ENCODE results near the gene MIEN1.

Gene MIEN1

GRCh38 chr17:39757176-39757662, 26.9 kb upstream of the MIEN1 start:
- in situ Hi-C loops (cut with HindIII; ENCODE audit: low pct_ligation_motif_present, low sequenced_read_pairs): no loop called here
- H3K4me3 ChIP-seq (ENCODE audit: low read depth, low read length): no peak overlapping the region
- no peaks in the 10 kb centered on the region for H3K36me3 ChIP-seq (replicated peaks)
- no peaks in the 10 kb centered on the region for H3K27me3 ChIP-seq (replicated peaks)
- no peak overlapping the region for H3K27ac ChIP-seq
- TF ChIP-seq CTCF (IDR thresholded peaks at IDR 0.05; ENCODE audit: low read depth, low read length, missing control alignments): no peak
- no peak for DNase-seq

GRCh38 chr17:39756380-39757079, 26.2 kb upstream of the MIEN1 start:
- no peak for TF ChIP-seq CTCF (IDR thresholded peaks at IDR 0.05; ENCODE audit: low read depth, low read length, missing control alignments)
- in situ Hi-C loops (cut with HindIII; ENCODE audit: low pct_ligation_motif_present, low sequenced_read_pairs): no loop called here
- no peak for DNase-seq
- no peak overlapping the region for H3K4me3 ChIP-seq (ENCODE audit: low read depth, low read length)
- no peaks in the 10 kb centered on the region for H3K36me3 ChIP-seq (replicated peaks)
- no peaks in the 10 kb centered on the region for H3K27me3 ChIP-seq (replicated peaks)
- H3K27ac ChIP-seq: no peak overlapping the region

GRCh38 chr17:39755554-39756379, 25.4 kb upstream of the MIEN1 start:
- DNase-seq: no peak
- no peaks in the 10 kb centered on the region for H3K36me3 ChIP-seq (replicated peaks)
- no peak overlapping the region for H3K27ac ChIP-seq
- no peak overlapping the region for H3K4me3 ChIP-seq (ENCODE audit: low read depth, low read length)
- H3K27me3 ChIP-seq (replicated peaks): no peaks in the 10 kb centered on the region
- TF ChIP-seq CTCF (IDR thresholded peaks at IDR 0.05; ENCODE audit: low read depth, low read length, missing control alignments): no peak
- in situ Hi-C loops (cut with HindIII; ENCODE audit: low pct_ligation_motif_present, low sequenced_read_pairs): no loop called here

- no peaks in the 10 kb centered on the region for H3K36me3 ChIP-seq (replicated peaks)
- no peak for TF ChIP-seq CTCF (IDR thresholded peaks at IDR 0.05; ENCODE audit: low read depth, low read length, missing control alignments)
- H3K27ac ChIP-seq: no peak overlapping the region
- no peak for DNase-seq
- in situ Hi-C loops (cut with HindIII; ENCODE audit: low pct_ligation_motif_present, low sequenced_read_pairs): no loop called here
- peak overlapping the region; percentile 66 for H3K4me3 ChIP-seq (ENCODE audit: low read depth, low read length)
- H3K27me3 ChIP-seq (replicated peaks): no peaks in the 10 kb centered on the region
These were observed 24.7 kb upstream of the MIEN1 start for GRCh38 chr17:39754958-39755553.

- TF ChIP-seq CTCF (IDR thresholded peaks at IDR 0.05; ENCODE audit: low read depth, low read length, missing control alignments): peak; percentile 62
- Histone ChIP-seq H3K4me3 (ENCODE audit: low read depth, low read length) (peak overlapping the region; percentile 66), H3K27me3 (replicated peaks) (no peaks in the 10 kb centered on the region), H3K36me3 (replicated peaks) (no peaks in the 10 kb centered on the region), H3K27ac (peak overlapping the region; percentile 14)
- DNase-seq: peak; percentile 61
- in situ Hi-C loops (cut with HindIII; ENCODE audit: low pct_ligation_motif_present, low sequenced_read_pairs): no loop called here
These were observed 24.0 kb upstream of the MIEN1 start for GRCh38 chr17:39754161-39754957.
